ENCODE measurements around the gene FBXW5. TPM values are rescaled to one million over a fixed set of nuclear protein-coding genes. Genes with fewer than 3 reads are reported as not detected.

FBXW5 gene
- total and polyA plus RNA-seq, 2 donors (not counting 3 experiments of a cell fraction or from before 2014, with no cell fraction given): 97.3 to 151 TPM

DNA sequence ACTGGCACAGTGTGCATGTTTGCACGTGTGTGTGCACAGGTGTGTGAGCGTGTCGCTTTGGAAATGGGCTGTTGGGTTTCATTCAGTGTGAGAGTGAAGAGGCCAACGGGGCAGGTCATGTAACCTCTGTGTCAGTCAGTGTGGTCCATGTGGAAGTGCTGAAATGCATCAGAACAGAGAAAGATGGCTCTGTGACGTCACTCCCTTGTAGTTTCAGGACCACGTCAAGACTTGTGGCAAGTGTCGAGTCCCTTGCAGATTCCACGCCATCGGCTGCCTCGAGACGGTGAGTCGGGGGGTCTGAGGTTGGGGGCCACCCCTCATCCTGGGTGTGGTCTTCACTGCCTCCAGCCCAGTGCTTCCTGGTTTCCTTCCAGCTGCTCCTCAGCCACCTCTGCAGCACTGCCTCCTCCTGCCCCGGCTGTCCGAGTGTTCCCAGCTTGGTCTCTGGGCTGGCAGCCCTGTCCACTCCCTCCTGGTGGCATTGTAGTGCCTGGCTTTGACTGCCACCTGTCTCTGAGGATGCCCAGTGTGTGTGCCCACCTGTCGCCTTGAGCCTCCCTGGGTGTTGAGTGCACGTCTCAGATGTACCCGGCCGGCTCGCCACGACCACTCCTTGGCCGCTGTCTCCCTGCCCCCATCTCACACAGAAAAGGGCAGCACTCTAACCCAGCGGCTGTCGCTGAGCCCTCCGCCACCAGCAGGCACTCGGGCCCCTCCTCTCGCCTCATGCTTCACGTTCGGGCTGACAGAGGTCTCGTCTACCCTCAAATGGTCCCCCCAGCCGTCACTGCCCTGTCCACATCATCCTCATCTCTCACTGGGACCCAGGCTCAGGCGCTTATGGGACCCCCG lies 28.0 kb downstream of the FBXW5 start:
- H3K4me2 ChIP-seq (ENCODE audit: insufficient read depth, low read length): no peak overlapping the region
- CTCF ChIA-PET: no interaction called here
- H2AFZ ChIP-seq (ENCODE audit: low read depth, low read length): no peak overlapping the region
- POLR2A ChIA-PET: interaction anchor here (0.6 kb wide), 1 partner anchor 44 kb away, joined by 4 read pairs; no protein-coding TSS in a partner anchor
- H3K79me2 ChIP-seq (ENCODE audit: control insufficient read depth, insufficient read depth, low read length): no peaks in the 10 kb centered on the region
- intact Hi-C loops (cut with micrococcal nuclease): no loop called here
- no peaks in the 10 kb centered on the region for H3K9me3 ChIP-seq (replicated peaks; ENCODE audit: control insufficient read depth, insufficient read depth, low read length)
- no peak overlapping the region for H3K27ac ChIP-seq (ENCODE audit: insufficient read depth, low read depth, low read length)
- H3K9ac ChIP-seq (replicated peaks; ENCODE audit: extremely low read depth, insufficient read depth, low read length): no peak overlapping the region
- no peaks in the 10 kb centered on the region for H3K9me1 ChIP-seq (replicated peaks; ENCODE audit: control insufficient read depth, extremely low read depth, insufficient read depth, low read length)
- no TSS peak for BruUV-seq (replicated peaks)
- no peaks in the 10 kb centered on the region for H4K20me1 ChIP-seq (replicated peaks; ENCODE audit: control insufficient read depth, extremely low read depth, insufficient read depth, low read length)
- no peaks in the 10 kb centered on the region for H3K27me3 ChIP-seq (ENCODE audit: control insufficient read depth in 2 of 2, insufficient read depth in 2 of 2, low read length in 2 of 2)
- H3K36me3 ChIP-seq (ENCODE audit: control insufficient read depth in 2 of 2, extremely low read depth in 1 of 2, insufficient read depth in 2 of 2, low read length in 2 of 2): peaks cover 0 to 41% of the 10 kb centered on the region in 2 experiments
- TF ChIP-seq POLR2AphosphoS5 (IDR thresholded peaks at IDR 0.05; ENCODE audit: insufficient read depth, low read depth, low read length): no peak
- FAIRE-seq: no peak
- H3K4me1 ChIP-seq (ENCODE audit: control insufficient read depth, extremely low read depth, insufficient read depth, low read length): no peaks in the 10 kb centered on the region
- no peak overlapping the region for H3K4me3 ChIP-seq (replicated peaks in 1 of 3; ENCODE audit: insufficient read depth in 1 of 3, low read depth in 1 of 3, low read length in 3 of 3)
- dilution Hi-C loops (cut with MboI; ENCODE audit: extremely low pct_ligation_motif_present, low sequenced_read_pairs): no loop called here
- no peak for DNase-seq (ENCODE audit: low read depth, low spot score)

DNA sequence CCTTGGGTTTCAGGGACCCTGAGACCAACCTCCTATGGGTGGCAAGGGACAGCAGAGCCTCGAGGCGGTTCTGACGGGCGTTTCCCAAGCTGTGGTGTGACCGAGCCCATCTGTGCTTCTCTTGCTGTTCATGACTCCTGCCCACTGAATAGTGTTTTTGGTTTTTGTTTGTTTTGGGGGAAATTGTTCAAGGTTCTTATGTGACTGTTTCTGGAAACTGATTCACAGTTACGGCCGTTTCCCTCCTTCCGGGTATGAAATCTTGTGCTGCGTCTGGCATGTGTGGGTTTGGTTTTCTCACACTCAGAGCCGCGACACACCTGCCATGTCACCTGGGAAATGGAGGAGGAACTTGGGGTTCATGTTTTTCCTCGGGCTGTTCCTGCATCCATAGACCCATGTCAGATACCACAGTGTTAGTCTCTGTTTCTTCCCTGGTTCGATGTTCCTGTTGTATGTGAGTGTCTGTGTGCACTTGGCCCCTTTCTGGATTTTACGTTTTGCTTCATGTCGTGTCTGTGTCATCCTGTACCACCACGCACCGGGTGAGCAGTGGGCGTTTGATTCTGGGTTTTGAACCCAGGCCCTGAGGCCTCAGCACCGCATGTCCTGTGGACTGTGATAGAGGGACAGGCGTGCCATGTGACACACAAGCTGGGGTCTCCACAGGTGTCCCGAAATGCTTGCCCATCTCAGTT lies 28.8 kb downstream of the FBXW5 start:
- no peak for DNase-seq (ENCODE audit: low read depth, low spot score)
- no peak overlapping the region for H3K27ac ChIP-seq (ENCODE audit: insufficient read depth, low read depth, low read length)
- no peaks in the 10 kb centered on the region for H3K79me2 ChIP-seq (ENCODE audit: control insufficient read depth, insufficient read depth, low read length)
- no TSS peak for BruUV-seq (replicated peaks)
- H4K20me1 ChIP-seq (replicated peaks; ENCODE audit: control insufficient read depth, extremely low read depth, insufficient read depth, low read length): no peaks in the 10 kb centered on the region
- POLR2A ChIA-PET: no interaction called here
- TF ChIP-seq MYC (IDR thresholded peaks at IDR 0.05; ENCODE audit: low read depth, low read length) (no peak), FOS (IDR thresholded peaks at IDR 0.05; ENCODE audit: borderline replicate concordance, insufficient read depth, low read length) (no peak), GATA2 (IDR thresholded peaks at IDR 0.05; ENCODE audit: insufficient read depth, insufficient read length, low read depth, low read length) (no peak), POLR2AphosphoS5 (IDR thresholded peaks at IDR 0.05; ENCODE audit: insufficient read depth, low read depth, low read length) (no peak)
- TF ChIP-seq, protein P1, sequence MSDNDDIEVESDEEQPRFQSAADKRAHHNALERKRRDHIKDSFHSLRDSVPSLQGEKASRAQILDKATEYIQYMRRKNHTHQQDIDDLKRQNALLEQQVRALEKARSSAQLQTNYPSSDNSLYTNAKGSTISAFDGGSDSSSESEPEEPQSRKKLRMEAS (IDR thresholded peaks at IDR 0.05; ENCODE audit: insufficient read depth, insufficient read length): no peak
- TF ChIP-seq, protein P2, sequence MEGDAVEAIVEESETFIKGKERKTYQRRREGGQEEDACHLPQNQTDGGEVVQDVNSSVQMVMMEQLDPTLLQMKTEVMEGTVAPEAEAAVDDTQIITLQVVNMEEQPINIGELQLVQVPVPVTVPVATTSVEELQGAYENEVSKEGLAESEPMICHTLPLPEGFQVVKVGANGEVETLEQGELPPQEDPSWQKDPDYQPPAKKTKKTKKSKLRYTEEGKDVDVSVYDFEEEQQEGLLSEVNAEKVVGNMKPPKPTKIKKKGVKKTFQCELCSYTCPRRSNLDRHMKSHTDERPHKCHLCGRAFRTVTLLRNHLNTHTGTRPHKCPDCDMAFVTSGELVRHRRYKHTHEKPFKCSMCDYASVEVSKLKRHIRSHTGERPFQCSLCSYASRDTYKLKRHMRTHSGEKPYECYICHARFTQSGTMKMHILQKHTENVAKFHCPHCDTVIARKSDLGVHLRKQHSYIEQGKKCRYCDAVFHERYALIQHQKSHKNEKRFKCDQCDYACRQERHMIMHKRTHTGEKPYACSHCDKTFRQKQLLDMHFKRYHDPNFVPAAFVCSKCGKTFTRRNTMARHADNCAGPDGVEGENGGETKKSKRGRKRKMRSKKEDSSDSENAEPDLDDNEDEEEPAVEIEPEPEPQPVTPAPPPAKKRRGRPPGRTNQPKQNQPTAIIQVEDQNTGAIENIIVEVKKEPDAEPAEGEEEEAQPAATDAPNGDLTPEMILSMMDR (IDR thresholded peaks at IDR 0.05; ENCODE audit: extremely low read depth in 1 of 2, insufficient read depth in 1 of 2, low read depth in 1 of 2, low read length in 2 of 2): no peak
- H3K27me3 ChIP-seq (ENCODE audit: control insufficient read depth in 2 of 2, insufficient read depth in 2 of 2, low read length in 2 of 2): no peaks in the 10 kb centered on the region
- no peak for FAIRE-seq
- CTCF ChIA-PET: no interaction called here
- no peaks in the 10 kb centered on the region for H3K4me1 ChIP-seq (ENCODE audit: control insufficient read depth, extremely low read depth, insufficient read depth, low read length)
- H3K9me1 ChIP-seq (replicated peaks; ENCODE audit: control insufficient read depth, extremely low read depth, insufficient read depth, low read length): no peaks in the 10 kb centered on the region
- H3K4me2 ChIP-seq (ENCODE audit: insufficient read depth, low read length): no peak overlapping the region
- H3K9ac ChIP-seq (replicated peaks; ENCODE audit: extremely low read depth, insufficient read depth, low read length): no peak overlapping the region
- no peak overlapping the region for H3K4me3 ChIP-seq (replicated peaks in 1 of 3; ENCODE audit: insufficient read depth in 1 of 3, low read depth in 1 of 3, low read length in 3 of 3)
- H2AFZ ChIP-seq (ENCODE audit: low read depth, low read length): no peak overlapping the region
- intact Hi-C loops (cut with micrococcal nuclease) (no loop called here), dilution Hi-C loops (cut with MboI; ENCODE audit: extremely low pct_ligation_motif_present, low sequenced_read_pairs) (no loop called here)
- H3K36me3 ChIP-seq (ENCODE audit: control insufficient read depth in 2 of 2, extremely low read depth in 1 of 2, insufficient read depth in 2 of 2, low read length in 2 of 2): peaks cover under 1 to 38% of the 10 kb centered on the region in 2 experiments
- no peaks in the 10 kb centered on the region for H3K9me3 ChIP-seq (replicated peaks; ENCODE audit: control insufficient read depth, insufficient read depth, low read length)

Data from endothelial cell of umbilical vein (primary cell).